AG08396 (cell line): ENCODE data around the gene ACO2.

Source experiments
- DNase-seq: peaks from one replicate; pipeline ENCODE4 v3.0.0; 2012; ENCODE audit warnings: low spot score, mixed read lengths

ACO2 gene

DNA sequence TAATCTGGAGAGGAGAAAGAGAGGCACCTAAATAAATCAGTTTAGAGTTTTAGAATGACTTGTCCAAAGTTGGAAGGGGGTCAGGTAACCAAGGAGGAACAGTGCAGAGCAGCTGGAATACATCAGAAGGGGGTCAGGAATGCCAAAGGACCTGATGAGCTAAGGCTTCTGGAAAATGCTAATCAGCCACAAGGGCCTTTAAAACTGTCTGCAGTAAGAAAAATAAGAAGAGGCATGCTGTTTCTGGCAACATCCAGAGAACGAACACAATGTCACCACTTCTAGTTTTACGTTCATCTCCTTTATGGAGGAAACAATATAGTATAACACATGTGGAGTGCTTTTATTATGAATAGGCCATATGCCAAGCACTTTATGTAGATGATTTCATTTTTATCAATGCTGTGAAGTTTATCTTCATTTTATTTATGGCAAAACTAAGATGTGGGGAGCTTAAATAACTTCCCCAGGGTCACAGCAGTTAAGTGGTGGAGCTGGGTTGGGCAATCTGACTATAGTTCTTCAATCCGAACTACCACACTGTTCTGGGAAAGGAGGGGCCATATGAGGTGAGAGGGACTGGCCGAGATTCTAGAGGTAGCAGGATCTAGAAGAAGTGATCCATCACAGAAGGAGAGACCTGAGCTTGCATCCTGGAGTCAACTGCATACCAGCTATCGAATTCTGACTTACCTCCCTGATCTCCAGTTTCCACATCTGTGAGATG, 22.6 kb downstream of the ACO2 start:
- DNase-seq, result no peak

DNA sequence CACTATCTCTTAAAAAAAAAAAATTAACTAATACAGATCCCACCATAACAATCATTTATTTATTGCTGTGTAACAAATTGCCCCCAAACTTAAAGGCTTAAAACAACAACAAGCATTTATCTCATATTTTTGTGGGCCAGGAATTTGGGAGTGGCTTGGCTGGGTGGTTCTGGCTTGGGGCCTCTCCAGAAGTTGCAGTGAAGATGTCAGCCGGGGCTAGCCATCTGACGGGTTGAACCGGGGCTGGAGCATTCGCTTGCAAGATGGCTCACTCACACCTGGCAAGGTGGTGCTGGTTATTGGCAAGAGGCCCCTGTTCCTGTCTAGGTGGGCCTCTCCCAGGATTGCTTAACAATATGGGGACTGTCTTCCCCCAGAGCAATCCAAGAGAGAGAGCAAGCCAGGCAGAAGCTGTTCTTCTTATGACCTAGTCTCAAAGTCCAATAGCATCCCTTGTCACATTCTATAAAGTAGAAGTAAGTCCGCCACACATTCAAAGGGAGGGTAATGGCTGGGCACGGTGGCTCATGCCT, 29.5 kb downstream of the ACO2 start:
- DNase-seq, result no peak

DNA sequence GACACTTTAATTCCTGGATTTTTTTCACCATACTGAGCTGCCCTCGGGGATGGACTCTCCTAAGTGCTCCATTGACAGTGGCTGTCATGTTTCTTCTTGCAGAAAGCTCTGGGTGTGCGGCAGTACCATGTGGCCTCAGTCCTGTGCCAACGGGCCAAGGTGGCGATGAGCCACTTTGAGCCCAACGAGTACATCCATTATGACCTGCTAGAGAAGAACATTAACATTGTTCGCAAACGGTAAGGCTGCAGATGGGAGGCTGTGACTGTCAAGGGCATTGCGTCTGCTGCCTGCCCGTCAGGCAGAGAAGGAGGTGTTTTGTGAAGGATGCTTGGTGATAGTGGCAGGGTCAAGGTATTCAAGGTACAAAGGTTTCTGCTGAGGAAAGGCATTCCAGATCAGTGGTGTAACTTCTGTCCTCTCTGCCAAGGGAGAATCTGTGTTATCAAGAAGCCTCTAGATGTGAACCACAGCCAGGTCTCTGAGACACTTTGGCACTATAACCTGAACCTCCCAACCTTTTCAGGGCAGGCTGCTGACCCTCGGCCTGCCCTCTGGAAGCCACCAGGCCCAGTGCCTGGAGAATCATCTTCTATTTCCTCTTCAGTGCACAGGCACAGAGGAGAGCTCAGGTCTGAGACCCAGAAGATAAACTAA, 30.8 kb downstream of the ACO2 start:
- no peak for DNase-seq

DNA sequence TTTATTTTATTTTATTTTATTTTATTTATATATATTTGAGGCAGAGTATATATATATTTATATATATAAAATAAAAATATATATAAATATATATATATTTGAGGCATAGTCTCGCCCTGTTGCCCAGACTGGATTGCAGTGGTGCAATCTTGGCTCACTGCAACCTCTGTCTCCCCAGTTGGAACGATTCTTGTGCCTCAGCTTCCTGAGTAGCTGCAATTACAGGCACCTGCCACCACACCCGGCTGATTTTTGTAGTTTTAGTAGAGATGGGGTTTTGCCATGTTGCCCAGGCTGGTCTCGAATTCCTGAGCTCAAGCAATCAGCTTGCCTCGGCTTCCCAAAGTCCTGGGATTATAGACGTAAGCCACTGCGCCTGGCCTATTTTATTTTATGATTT, 31.4 kb downstream of the ACO2 start:
- DNase-seq, result no peak

DNA sequence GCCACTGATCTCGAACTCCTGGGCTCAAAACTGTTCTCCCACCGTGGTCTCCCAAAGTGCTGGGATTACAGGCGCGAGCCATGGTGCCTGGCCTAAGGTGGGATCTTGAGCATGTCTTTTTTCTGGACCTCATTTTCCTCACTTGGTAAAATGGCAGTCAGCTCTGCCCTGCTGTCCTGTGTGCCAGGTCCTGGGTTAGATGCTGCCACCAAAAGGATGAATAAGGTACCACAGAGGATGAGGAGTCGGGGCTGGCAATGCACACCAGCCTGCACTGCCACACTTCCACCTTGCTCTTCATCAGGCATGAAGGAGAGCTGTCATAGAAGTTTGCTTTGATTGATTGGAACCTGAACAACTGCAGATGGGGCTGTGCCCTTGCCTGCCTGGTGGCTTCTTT, 32.3 kb downstream of the ACO2 start:
- DNase-seq, result no peak

DNA sequence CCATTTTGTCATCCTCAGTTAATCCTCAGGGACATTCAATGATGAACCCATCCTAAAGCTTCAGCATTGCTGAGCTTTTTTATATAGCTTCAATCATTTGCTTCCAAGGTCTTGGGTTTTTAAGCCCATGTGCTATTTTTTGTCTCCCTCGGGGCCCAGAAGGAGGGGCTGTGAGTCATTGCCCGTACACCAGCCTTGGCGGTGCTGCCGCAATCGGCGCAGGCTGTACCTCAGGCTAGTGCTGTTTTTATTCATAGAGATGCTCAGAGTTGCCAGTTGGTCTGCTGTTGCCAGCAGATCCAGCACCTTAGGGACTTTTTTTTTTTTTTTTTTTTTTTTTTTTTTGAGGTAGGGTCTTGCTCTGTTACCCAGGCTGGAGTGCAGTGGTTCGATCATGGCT, 35.5 kb downstream of the ACO2 start:
- DNase-seq, result no peak

DNA sequence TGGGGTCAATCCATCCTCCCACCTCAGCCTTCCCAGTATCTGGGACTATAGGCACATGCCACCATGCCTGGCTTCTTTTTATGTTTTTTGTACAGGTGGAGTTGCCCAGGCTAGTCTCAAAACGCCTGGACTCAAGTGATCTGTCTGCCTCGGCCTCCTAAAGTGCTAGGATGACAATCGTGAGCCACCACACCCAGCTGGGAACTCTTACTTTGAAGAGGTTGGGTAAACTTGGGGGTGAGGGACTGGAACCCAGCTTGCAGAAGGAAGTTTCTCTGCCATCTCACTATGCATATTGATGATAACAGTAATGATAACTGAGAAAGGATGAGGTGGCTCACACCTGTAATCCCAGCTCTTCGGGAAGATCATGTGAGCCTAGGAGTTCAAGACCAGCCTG, 35.9 kb downstream of the ACO2 start:
- no peak for DNase-seq

DNA sequence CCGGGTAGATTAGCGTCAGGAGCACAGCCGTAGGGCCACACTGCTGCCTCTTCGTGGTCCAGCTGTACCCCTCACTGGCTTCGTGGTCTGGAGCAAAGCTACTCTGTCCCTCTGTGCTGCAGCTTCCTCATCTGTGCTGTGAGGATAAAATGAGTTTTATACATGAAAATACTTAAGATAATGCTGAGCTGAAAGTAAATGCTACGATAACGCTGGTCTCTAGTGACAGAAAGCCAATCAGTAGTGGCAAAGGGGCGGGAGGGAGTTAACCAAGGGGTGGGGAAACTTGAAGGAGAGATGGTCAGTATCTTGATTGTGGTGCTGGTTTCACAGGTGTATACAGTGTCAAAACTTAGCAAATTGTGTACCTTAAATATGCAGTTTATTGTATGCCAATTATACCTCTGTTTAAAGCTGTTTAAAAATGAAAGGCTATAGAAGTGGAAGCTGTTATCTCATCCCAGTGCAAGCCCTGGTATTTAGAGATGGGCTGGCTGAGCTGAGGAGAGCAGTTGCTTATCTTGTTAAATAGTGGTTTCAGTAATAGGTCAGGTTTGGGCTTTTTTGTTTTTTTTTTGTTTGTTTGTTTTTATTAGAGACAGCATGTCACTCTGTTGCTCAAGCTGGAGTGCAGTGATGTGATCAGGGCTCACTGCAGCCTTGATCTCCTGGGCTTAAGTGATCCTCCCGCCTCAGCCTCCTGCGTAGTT, 36.7 kb downstream of the ACO2 start:
- no peak for DNase-seq

DNA sequence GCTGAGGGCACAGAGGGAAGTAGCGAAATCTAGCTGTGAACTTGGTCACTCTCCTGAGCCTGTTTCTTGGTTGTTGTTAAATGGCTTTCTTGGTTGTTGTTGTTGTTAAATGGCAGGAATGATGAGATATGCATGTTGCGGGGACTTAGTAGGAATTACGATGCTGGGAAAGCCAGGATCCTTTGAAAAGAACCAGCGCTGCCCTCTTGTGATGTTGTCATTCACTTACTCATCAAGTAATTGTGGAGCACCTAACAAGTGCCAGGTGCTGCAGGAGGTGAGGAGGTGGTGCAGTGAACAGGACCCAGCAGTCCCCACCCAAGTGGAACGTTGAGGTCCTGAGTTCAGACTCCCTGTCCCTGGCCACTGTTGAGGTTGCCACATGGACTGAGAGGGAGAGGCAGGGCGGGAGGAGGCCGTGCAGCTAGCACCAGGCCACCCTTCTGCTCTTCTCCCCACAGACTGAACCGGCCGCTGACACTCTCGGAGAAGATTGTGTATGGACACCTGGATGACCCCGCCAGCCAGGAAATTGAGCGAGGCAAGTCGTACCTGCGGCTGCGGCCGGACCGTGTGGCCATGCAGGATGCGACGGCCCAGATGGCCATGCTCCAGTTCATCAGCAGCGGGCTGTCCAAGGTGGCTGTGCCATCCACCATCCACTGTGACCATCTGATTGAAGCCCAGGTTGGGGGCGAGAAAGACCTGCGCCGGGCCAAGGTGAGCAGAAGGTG, 38.6 kb downstream of the ACO2 start:
- no peak for DNase-seq

DNA sequence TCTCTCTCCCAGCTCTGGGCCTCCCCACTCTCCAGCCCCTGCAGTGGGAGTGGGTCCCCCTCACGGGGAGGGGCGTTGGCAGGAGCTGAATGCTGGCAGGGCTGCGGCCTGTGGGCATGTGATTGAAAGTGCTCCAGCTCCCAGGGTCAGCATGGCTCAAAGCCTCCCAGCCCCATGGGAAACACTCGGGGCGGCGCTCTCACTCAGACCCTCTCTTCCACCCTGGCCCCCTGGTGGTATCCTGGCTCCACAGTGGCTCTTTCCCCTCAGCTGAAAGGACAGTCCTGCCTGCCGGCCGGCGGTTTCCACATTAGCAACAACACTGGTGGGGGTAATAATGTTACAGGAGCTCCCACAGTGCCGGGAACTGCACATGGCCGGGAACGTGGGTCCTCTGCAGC, 39.9 kb downstream of the ACO2 start:
- no peak for DNase-seq

DNA sequence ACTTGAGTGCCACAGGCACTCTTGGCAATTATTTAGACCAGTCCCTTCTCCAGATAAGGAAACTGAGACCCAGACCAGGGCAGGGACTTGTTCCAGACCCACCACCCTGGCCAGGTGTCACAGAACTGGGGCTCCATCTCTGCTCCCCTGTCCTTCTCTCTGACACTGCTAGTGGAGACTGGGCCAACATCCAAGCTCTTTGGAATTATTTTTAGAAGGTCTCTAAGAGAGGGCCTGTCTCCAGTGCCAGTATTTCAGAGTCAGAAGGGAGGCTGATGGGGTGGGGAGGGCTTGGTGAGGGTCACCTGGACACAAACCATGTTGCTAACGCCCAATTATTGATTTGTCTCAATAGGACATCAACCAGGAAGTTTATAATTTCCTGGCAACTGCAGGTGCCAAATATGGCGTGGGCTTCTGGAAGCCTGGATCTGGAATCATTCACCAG, 42.6 kb downstream of the ACO2 start:
- DNase-seq, result no peak

DNA sequence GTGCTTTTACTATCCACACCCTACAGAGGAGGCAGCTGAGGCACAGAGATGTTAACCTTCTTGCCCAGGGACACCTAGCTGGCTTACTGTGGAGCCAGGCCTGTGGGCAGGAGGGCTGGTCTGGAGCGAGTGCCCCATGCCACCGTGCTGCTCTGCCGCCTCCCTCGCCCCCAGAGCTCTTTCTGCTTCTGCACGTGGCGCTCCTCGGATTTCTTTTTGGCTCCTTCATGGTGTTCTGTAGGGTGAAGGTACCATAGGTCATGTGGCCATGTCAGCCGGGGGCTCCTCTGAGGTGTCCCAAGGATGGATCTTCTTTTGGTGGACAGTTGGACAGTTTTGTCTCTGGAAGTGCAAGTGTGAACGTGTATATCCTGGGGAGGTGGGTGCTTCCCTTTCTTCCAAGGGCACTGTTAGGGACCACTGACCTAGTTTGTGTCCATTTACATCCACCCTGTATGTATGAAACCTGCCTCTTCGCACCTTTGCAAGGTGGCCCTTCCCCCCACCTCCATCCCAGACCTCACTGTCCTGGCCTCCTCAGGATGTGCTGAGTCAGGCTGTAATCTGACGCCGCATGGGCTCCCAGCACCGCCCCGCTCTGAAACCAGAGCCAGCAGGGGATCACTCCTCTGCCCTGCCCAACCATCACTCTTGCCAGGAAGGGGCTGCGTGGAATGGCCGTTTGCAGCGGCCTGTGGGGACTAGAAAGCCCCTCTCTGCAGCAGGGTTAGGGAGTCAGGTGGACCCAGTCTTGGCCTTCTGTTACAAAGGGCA, 43.7 kb downstream of the ACO2 start:
- DNase-seq, result peak; percentile 79

DNA sequence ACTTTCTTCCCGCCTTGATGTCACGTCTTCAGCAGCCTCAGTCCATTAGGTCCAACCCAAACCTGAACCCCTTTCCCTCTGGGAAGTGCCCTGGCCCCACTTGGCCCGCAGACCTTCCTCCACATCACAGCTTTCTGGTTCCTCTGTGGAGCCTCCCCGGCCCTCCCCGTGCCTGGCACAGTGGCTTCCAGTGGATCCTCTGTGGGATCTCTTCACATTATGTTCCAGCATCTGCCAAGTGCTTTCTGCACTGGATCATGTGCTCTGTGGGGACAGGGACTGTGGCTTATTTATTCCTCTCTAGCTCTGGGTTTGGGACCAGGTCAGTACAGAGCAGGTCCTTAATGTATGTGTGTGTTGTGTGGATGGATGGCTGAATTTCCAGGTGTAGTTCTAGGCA, 44.5 kb downstream of the ACO2 start:
- no peak for DNase-seq

DNA sequence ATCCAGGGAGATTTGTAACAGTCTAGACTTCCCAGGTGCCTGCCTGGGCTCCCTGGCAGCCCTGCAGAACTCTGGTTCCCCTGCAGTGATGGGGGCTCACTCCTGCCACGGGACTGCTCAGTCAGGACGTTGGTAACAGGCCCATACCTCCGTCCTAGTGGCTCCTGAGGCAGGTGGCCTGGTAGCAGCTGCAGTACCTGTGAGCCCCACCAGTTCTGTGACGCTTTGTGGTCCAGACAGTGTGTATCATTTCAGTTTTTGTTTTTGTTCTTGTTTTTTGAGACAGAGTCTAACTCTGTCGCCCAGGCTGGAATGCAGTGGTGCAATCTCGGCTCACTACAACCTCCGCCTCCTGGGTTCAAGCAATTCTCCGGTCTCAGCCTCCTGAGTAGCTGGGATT, 47.5 kb downstream of the ACO2 start:
- DNase-seq, result no peak

DNA sequence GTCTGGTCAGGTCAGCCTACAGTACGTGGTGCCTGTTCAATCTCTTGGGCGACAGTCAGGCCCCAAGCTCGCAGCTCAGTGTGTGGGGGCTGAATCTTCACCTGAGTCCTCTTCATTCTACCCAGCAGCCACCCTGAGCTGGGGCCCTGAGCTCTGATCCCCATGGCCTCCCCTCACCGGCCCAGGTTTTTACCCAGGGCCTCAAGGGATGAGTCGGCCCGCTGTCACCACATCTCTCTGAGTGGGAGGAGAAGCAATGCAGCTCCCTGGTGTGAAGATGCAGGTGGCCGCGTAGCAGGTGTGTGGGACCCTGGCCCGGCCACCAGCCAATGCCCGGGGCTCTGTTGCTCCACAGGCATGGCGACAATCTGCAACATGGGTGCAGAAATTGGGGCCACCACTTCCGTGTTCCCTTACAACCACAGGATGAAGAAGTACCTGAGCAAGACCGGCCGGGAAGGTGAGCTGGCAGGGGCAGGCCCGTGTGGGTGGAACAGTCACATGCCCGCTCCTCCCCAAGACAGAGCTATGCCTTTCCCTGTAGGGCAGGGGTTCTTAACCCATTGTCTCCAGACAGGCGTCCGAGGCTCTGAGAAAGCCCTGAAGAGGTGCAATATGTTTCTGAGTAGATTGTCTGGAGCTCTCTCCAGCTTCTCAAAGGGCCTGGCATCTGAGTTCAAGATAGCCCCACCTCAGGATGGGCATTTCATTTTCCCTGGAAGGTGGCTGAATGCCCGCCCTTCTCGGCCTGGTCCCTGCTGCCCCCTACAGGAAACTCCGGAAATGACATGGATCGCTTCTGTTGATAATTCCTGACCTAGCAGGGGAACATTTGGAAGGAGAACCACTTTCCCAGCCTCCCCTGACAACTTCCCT, 48.5 kb downstream of the ACO2 start:
- peak; percentile 75 for DNase-seq

DNA sequence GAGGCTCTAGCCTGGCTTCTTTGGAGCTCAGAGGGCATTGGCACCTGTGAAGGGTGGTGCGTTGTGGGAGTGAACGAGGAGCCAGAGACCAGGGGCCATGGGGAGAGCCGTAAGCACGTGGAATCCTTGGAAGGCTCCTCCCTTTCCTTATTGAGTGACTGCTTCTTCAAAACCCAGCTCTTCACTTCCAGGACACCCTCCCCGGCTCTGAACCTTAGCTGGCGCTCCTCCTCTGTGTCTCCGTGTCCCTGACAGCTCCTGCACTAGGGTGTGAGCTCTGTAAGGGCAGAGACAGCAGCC, 49.1 kb downstream of the ACO2 start:
- no peak for DNase-seq

DNA sequence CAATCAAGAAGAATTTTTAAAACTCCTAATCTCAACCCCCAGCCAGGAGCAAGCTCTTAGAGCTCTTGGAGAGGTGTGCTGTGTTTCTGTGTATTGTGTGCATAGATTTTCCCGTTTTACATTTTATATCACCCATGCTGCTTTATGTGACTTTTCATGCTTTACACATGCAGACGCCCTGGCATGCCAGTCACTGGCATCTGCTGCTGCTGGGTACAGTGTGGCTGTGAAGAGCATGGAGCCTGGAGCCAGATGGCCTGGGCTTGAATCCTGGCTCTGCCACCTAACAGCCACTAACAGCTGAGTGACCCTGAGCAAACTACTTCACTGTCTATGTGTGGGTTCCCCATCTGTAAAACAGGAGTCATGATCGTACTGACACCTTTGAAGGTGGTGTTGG, 52.2 kb downstream of the ACO2 start:
- DNase-seq, result no peak

DNA sequence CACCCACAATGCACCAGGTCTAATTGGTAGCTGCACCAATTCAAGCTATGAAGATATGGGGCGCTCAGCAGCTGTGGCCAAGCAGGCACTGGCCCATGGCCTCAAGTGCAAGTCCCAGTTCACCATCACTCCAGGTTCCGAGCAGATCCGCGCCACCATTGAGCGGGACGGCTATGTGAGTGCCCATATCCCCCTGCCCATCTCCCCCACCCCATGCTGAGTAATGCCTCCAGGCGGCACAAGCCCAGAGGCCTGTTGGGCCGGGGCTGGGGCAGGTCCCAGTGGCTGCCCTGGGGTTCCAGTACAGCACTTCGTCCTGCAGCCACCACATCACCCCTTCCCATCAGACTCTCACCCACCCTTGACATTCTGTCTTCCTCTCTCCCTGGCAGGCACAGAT, 53.9 kb downstream of the ACO2 start:
- no peak for DNase-seq

DNA sequence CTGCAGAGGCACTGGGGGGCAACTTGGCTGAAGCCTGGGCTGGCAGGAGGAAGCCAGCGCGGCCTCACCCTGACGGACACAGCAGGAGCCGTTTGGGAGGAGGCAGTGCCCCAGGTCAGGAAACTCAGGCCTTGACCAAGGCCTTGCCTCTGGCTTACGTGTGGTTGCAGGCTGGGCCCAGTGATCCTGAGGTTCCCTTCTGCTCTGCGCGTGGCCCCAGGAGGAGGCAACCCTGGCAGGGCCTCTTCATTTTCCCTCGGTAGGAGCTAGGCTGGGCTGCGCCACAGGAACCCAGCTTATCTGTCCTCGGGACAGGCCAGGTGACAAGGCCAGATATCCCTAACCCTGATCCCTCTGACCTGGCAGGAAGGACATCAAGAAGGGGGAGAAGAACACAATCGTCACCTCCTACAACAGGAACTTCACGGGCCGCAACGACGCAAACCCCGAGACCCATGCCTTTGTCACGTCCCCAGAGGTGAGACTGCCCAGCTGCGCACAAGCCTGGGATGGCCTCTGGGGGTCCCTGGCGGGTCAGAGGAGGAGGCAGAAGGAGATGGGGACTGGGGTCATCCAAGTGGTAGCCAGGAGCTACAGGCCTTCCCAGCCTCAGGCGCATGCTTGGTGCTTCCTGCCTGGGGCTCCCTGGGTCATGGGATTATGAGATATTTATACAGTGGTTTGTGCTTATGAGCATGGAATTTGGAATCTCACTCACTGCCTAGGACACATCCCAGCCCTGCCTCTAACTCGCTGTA, 54.7 kb downstream of the ACO2 start:
- peak; percentile 89 for DNase-seq

DNA sequence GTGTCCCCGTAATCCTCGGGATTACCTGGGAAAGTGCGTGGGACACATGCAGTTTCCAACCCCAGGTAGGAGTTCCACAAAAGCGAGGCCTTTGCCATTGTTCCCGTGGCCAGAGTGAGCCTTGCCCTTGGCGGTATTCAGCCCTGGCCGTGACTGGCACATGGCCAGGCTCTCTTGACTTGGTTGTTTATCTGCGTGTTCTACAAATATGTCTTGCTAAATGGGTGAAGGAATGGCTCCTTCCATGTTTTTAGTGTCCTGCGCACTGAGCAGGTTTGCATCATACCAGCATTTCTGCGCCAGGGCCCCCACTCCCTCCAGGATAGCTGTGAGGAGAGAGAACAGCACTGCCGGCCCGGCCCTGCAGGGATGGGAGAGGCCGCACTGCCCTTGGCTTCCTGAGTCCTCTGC, 55.3 kb downstream of the ACO2 start:
- peak; percentile 81 for DNase-seq
